Neural progenitor cell (in vitro differentiated cells): ENCODE results near the gene FITM1.

Source experiments
- CTCF ChIP-seq: fragments of 200-600 bp; sonication (generic); IDR thresholded peaks from 2 replicates; pipeline ENCODE4 v1.5.1; 2017; ENCODE audit warnings: antibody characterized with exemption, mild to moderate bottlenecking
- EZH2phosphoT487 ChIP-seq: fragments of 200-600 bp; sonication (generic); IDR thresholded peaks from 2 replicates; pipeline ENCODE4 v1.6.1; 2017; ENCODE audit warnings: antibody characterized with exemption

- TF ChIP-seq CTCF (no peak), EZH2phosphoT487 (no peak)
These were observed at the start of gene FITM1 for GRCh38 chr14:24130380-24130716.
